OCI-LY7 (cell line): Measurements from ENCODE around the gene ZC3H4. TPM values are rescaled to one million over a fixed set of nuclear protein-coding genes. Genes with fewer than 3 reads are reported as not detected.

Experiments used
- BruUV-seq: library from RNA; stranded (reverse); fragments of 400-500 nt; replicated peaks from 2 replicates; lab custom pipeline; 2021; lab: Mats Ljungman, UMichigan
- CTCF ChIA-PET: fragments of 300-600 bp; sonication (Branson Sonifier 250); formaldehyde crosslinking; loops from one replicate; lab custom pipeline; 2022; ENCODE audit warnings: antibody characterized with exemption; ENCODE audit not compliant: unreplicated experiment; lab: Charles Lee
- POLR2A ChIA-PET: fragments of 300-600 bp; sonication (Branson Sonifier 250); formaldehyde crosslinking; loops from one replicate; lab custom pipeline; 2022; ENCODE audit warnings: antibody characterized with exemption; lab: Charles Lee
- DNase-seq: peaks from one replicate; pipeline ENCODE4 v3.0.0-alpha.2; 2015; ENCODE audit warnings: low spot score
- H2AFZ ChIP-seq: fragments of 200-600 bp; sonication (generic), shearing (Covaris generic); 2 replicates; pipeline ENCODE4 v1.6.1; 2014; ENCODE audit warnings: mild to moderate bottlenecking, antibody characterized with exemption, low read length, moderate library complexity
- H3K27ac ChIP-seq: fragments of 200-600 bp; sonication (generic); 2 replicates; pipeline ENCODE4 v1.5.1; 2014; ENCODE audit warnings: mixed run types, low read depth, mild to moderate bottlenecking, moderate library complexity, low read length, inconsistent platforms; ENCODE audit not compliant: poor library complexity, severe bottlenecking
- H3K36me3 ChIP-seq: fragments of 200-600 bp; sonication (generic); 2 replicates; pipeline ENCODE4 v1.6.1; 2014; ENCODE audit warnings: mild to moderate bottlenecking, antibody characterized with exemption, low read length, moderate library complexity, mixed read lengths; ENCODE audit not compliant: insufficient read depth
- H3K4me1 ChIP-seq: fragments of 200-600 bp; sonication (generic); 2 replicates; pipeline ENCODE4 v1.5.1; 2014; ENCODE audit warnings: mild to moderate bottlenecking, low read length; ENCODE audit not compliant: insufficient read depth, poor library complexity, severe bottlenecking
- H3K4me2 ChIP-seq: fragments of 200-600 bp; sonication (generic); 2 replicates; pipeline ENCODE4 v1.6.1; 2014; ENCODE audit warnings: mild to moderate bottlenecking, low read length
- H3K4me3 ChIP-seq: fragments of 200-600 bp; sonication (generic); 2 replicates; pipeline ENCODE4 v1.5.1; 2014; ENCODE audit warnings: mild to moderate bottlenecking, low read depth, low read length; ENCODE audit not compliant: poor library complexity, severe bottlenecking
- H3K79me2 ChIP-seq: fragments of 200-600 bp; sonication (generic); 2 replicates; pipeline ENCODE4 v1.6.1; 2016; ENCODE audit warnings: low read depth, mild to moderate bottlenecking, low read length, moderate library complexity, mixed read lengths; ENCODE audit not compliant: insufficient read depth
- H3K9me2 ChIP-seq: fragments of 200-600 bp; sonication (generic); 2 replicates; pipeline ENCODE4 v1.6.1; 2016; ENCODE audit warnings: mild to moderate bottlenecking, low read length, mixed read lengths; ENCODE audit not compliant: insufficient read depth
- H3K9me3 ChIP-seq: fragments of 200-600 bp; sonication (generic); 2 replicates; pipeline ENCODE4 v1.6.1; 2014; ENCODE audit warnings: mild to moderate bottlenecking, mixed run types, low read length, mixed read lengths
- H4K20me1 ChIP-seq: fragments of 200-600 bp; sonication (generic); 2 replicates; pipeline ENCODE4 v1.6.1; 2014; ENCODE audit warnings: mild to moderate bottlenecking, antibody characterized with exemption, low read length, moderate library complexity, mixed read lengths; ENCODE audit not compliant: insufficient read depth
- EZH2phosphoT487 ChIP-seq: fragments of 200-600 bp; sonication (generic); IDR thresholded peaks from 2 replicates; pipeline ENCODE4 v1.6.1; 2018; ENCODE audit warnings: low read depth, borderline replicate concordance, mild to moderate bottlenecking, mixed run types, antibody characterized with exemption, low read length, moderate library complexity, mixed read lengths
- intact Hi-C: fragments of 100-400 bp; cut with micrococcal nuclease; formaldehyde crosslinking; loops from one replicate; pipeline ENCODE4 v1.10.0; 2022; ENCODE audit not compliant: unreplicated experiment
- total RNA-seq, 2 experiments: library from RNA; depleted of rRNA in 1 of 2; stranded (reverse); fragments of >200 nt in 1 of 2; shearing (Covaris generic) in 1 of 2; gene quantifications; 2 replicates each; pipeline ENCODE4 v1.2.3, GENCODE V29; 2014 to 2022
- TF ChIP-seq, protein P1 (sequence below): fragments of 200-600 bp; sonication (generic); conservative IDR thresholded peaks from 2 replicates; pipeline ENCODE4 v1.5.1; 2014; ENCODE audit warnings: mild to moderate bottlenecking, antibody characterized with exemption, low read length, moderate library complexity, mixed read lengths

ZC3H4 gene
- total RNA-seq, 2 experiments from 2014 or later = 23.0 to 76.8 TPM

DNA sequence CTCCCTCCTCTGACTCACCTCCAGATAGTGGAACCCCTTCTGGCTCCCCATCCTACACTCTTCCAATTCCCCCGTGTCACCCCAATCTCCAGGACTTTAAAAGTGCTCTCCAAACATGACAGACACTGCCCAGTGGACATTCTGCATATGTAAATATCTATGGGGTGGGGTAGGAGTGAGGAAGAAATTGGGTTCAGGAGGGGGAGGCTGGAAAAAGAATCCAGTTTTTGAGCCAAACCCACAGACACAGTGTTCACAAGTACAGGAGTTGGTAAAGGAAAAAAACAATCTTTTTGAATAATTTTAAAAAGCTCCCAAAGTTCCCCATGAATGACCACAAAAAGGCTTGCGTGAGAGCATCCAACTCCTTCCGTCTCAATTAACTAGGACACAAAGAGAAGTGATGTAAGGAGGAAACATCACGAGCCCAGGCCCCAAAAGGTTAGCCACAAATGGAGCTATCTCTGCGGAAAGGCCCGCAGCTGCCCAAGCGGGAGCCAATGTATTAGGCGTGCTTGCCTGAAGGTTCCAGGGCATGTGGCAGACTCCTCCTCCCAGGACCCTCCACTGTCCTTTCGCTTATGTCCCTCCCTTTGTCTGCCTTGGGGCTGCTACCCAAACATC is 18.0 kb downstream of the ZC3H4 start:
- Histone ChIP-seq H3K4me3 (no peak overlapping the region), H3K4me1 (no peaks in the 10 kb centered on the region), H3K9me2 (no peaks in the 10 kb centered on the region), H3K79me2 (peaks cover 58% of the 10 kb centered on the region), H3K36me3 (peaks cover 89% of the 10 kb centered on the region), H4K20me1 (no peaks in the 10 kb centered on the region), H2AFZ (no peak overlapping the region), H3K4me2 (no peak overlapping the region), H3K27ac (no peak overlapping the region), H3K9me3 (no peaks in the 10 kb centered on the region)
- DNase-seq = no peak
- BruUV-seq = no TSS peak
- ChIA-PET CTCF (no interaction called here), POLR2A (no interaction called here)
- TF ChIP-seq, protein P1, sequence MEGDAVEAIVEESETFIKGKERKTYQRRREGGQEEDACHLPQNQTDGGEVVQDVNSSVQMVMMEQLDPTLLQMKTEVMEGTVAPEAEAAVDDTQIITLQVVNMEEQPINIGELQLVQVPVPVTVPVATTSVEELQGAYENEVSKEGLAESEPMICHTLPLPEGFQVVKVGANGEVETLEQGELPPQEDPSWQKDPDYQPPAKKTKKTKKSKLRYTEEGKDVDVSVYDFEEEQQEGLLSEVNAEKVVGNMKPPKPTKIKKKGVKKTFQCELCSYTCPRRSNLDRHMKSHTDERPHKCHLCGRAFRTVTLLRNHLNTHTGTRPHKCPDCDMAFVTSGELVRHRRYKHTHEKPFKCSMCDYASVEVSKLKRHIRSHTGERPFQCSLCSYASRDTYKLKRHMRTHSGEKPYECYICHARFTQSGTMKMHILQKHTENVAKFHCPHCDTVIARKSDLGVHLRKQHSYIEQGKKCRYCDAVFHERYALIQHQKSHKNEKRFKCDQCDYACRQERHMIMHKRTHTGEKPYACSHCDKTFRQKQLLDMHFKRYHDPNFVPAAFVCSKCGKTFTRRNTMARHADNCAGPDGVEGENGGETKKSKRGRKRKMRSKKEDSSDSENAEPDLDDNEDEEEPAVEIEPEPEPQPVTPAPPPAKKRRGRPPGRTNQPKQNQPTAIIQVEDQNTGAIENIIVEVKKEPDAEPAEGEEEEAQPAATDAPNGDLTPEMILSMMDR = no peak
- intact Hi-C loops = no loop called here

DNA sequence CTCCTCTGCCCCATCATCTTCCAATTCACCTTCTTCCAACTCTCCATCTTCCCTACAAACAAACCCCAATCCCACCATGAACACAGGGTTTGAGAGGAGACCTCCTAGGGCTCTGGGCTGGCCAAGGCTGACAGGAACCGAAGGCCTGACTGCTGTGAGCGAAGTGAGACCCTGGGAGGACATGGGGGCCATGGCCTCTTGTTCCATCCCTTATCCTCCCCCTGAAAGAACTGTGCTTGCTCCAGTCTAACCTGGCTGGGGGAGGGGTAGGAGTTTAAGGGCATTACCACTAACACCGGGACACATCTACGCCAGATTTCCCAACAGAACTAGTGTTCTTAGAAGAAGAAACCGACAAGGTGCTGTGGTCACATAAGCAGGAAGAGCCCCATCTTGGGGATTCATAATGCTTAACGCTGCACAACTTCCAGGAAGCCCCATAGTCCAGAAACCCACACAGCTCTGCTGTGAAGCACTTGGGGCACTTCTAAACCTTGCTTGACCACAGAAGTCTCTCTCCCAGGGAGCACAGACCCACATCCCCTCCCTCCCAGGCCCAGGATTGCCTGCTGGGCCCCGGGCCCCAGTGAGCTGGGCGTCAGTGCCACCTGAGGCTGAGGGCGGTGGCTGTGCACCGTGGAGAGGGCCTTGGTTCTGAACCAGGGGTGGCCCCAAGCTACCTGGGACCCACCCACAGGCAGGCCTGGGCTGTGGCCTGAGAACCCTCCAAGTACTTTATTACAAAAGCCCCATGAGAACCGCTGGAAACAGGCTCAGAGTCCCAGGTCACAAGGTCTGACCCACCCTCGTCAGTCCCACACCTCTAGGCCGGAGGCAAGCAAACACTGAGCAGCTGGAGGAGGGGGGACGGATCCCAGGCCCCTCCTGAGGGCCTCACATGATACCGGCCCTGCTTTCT is 18.8 kb downstream of the ZC3H4 start:
- ChIA-PET CTCF (no interaction called here), POLR2A (no interaction called here)
- H3K4me3 ChIP-seq = no peak overlapping the region
- H3K79me2 ChIP-seq = peaks cover 50% of the 10 kb centered on the region
- H3K9me2 ChIP-seq = no peaks in the 10 kb centered on the region
- H3K4me2 ChIP-seq = no peak overlapping the region
- H2AFZ ChIP-seq = no peak overlapping the region
- H4K20me1 ChIP-seq = no peaks in the 10 kb centered on the region
- H3K4me1 ChIP-seq = no peaks in the 10 kb centered on the region
- peaks cover 89% of the 10 kb centered on the region for H3K36me3 ChIP-seq
- DNase-seq = no peak
- H3K27ac ChIP-seq = no peak overlapping the region
- no peaks in the 10 kb centered on the region for H3K9me3 ChIP-seq
- BruUV-seq = no TSS peak
- intact Hi-C loops = no loop called here
- TF ChIP-seq, protein P1 = no peak
- no peak for TF ChIP-seq EZH2phosphoT487

DNA sequence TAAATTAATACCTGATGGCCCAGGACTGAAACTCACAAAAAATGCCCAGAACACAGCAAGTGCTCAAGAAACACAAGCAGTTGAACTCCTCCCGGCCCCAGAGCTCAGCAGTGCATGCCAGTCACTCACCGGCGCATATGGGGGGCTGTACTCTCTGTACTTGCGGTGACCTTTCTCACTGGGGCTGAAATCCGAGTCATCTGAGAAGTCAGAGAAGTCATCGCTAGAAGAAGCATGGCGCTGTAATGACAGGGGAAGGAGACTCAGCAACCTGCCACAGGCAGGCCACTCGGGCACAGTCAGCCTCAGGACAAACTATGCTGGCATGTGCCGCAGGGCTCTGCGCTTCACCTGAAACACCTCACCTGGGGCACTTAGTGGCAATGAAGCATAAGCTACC is 19.7 kb downstream of the ZC3H4 start:
- BruUV-seq = TSS peak; percentile 28
- no peaks in the 10 kb centered on the region for H4K20me1 ChIP-seq

More for the DNA sequence above, 19.7 kb downstream of the ZC3H4 start:
- POLR2A ChIA-PET = interaction anchor here (0.6 kb wide), 1 partner anchor 51 kb away, joined by 5 read pairs; no protein-coding TSS in a partner anchor
- CTCF ChIA-PET = no interaction called here
- H3K4me2 ChIP-seq = no peak overlapping the region
- no peak overlapping the region for H2AFZ ChIP-seq
- TF ChIP-seq, protein P1 = no peak
- TF ChIP-seq EZH2phosphoT487 = no peak
- H3K27ac ChIP-seq = no peak overlapping the region
- no peaks in the 10 kb centered on the region for H3K4me1 ChIP-seq
- H3K9me3 ChIP-seq = no peaks in the 10 kb centered on the region
- H3K36me3 ChIP-seq = peaks cover 95% of the 10 kb centered on the region
- no peak for DNase-seq
- peaks cover 41% of the 10 kb centered on the region for H3K79me2 ChIP-seq
- no peaks in the 10 kb centered on the region for H3K9me2 ChIP-seq
- no peak overlapping the region for H3K4me3 ChIP-seq
- intact Hi-C loops = no loop called here
